GM21576 (cell line): ENCODE measurements around the gene RPS19BP1.

Source experiments
- ATAC-seq: cut with Tn5 transposase; IDR thresholded peaks from one replicate; pipeline ENCODE4 v1.9.1; 2021; ENCODE audit warnings: mild to moderate bottlenecking, moderate library complexity; ENCODE audit not compliant: unreplicated experiment

The RPS19BP1 gene

DNA sequence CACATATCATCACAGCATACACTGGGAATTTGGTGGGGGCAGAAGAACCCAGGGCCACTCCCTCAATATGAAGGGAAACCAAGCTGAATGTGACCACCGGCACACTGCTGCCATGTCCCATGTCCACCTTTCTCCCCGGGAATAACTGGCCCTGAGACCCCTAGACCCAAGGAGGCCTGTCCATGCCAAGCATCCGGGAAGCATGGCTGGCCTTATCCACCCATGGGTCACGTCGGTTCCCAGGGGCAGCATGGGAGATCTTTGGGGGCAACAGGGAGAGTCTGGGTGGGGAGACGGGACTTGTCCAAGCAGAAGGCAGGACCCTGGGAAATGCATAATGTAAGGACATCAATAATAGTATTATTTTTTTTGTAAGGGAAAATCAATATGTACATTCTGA lies 40.9 kb downstream of the RPS19BP1 start:
- no peak for ATAC-seq

DNA sequence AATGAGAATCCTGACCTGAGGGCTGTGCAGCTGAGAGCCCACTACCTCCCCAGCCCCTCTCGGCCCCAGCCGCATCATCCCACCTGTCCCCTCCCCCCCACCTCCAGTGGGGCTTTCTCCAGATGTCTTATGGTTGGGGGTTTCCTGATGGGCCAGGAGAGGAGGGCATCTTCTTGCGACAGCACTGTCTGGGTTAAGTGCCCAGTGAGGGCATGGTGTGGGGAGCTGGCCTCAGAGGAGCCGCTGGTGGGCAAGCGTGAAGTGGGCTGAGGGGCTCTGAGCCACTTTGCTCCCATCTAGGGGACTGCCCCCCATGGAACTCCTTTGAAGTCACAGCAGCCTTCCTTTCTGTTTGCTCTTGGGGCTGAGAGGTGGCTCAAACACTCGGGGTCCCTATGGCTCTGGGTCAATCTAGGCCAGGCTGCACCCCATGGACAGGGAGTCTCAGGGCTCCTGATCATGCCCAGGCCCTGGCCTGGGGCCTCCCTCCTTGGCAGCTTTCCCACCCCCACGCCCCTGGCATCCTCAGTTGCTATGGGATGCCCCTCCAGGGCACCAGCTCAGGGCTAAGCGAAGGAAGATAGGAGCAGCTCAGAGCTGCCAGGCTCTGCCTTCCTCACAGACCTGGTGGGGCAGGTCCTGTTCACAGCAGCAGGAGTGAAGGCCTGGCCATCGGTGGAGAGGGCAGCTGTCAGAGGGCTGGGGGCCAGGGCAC lies 41.4 kb downstream of the RPS19BP1 start:
- ATAC-seq, result no peak

DNA sequence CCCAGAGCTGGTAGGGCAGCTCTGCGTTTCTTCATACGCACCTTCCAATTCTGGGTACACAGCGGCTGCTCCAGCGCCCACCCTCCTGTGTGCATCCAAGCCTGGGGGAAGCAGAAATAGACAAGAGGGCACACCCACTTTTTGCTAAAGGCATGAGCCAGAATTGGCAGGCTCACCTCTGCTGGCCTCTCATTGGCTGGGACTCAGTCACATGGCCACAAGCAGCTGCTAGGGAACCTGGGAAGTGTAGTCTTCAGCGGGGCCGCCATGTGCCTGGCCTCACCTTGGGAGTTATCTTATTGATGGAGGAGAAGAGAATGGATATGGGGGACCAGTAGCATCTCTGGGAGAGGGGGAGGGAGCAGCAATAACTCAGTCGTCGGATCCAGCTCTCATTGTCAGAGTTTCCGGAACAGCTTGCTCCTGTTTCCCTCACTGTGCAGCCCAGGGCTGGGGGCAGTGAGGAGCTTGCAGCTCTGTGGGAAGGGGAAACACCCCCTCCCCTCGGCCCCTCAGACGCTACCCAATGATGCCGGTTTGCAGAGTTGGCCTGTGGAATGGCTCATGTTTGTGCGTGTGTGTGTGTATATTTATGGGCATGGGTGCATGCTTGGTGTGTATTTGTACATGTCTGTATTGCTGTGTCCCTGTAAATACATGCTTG lies 42.3 kb downstream of the RPS19BP1 start:
- ATAC-seq, result peak; percentile 55

DNA sequence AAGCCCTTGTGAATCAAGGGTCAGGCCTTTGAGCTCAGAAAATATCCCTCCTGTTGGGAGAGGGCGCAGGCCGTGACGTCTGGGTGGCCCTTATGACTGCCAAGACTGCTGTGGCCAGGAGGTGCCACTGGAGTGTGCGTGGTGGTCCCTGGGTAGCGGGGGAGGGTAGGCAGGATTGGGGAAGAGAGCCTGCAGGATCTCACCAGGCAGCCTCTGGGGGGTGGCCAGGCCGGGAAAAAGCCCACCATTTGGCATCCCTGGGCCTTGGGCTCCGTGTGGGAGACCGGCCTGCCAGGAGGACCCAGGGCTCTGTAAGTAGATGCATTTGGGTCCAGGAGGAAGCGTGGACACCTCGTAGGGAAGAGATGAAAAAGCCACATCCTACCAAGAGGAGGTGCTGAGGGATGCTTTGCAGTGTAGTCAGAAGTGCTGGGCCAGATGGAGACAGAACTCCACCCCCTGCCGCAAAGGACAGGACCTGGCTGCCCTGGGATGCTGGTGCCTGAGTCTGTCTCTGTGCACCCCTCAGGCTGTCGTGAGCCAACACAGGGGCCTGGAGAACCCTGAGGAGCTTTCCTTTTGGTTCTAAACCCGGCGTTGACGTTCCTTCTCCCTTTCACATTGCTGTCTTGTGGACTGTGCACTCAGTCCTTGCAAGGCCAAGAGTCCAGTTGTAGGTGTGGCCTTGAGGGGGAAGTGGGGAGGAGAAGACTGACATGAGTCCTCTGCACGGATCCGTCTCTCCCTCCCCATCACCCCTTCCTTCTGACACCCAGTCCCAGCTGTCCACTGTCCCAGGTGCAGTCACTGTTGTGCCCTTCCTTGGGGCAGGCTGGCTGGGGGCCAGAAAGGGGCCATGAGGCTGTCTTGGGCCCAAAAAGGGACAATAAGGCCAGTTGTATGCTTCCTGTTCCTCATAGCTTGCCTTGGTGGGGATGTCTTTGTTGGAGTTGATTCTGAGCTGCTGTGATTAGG lies 43.2 kb downstream of the RPS19BP1 start:
- no peak for ATAC-seq

DNA sequence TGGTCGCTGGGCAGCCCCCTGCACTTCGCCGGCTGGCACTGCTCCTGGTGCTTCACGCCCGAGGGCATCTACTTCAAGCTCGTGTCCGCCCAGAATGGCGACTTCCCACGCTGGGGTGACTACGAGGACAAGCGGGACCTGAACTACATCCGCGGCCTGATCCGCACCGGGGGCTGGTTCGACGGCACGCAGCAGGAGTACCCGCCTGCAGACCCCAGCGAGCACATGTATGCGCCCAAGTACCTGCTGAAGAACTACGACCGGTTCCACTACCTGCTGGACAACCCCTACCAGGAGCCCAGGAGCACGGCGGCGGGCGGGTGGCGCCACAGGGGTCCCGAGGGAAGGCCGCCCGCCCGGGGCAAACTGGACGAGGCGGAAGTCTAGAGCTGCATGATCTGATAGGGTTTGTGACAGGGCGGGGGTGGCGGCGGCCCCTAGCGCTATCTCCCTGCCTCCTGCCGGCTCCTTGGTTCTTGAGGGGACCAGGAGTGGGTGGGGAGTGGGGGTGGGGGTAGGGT lies 43.9 kb downstream of the RPS19BP1 start:
- no peak for ATAC-seq

DNA sequence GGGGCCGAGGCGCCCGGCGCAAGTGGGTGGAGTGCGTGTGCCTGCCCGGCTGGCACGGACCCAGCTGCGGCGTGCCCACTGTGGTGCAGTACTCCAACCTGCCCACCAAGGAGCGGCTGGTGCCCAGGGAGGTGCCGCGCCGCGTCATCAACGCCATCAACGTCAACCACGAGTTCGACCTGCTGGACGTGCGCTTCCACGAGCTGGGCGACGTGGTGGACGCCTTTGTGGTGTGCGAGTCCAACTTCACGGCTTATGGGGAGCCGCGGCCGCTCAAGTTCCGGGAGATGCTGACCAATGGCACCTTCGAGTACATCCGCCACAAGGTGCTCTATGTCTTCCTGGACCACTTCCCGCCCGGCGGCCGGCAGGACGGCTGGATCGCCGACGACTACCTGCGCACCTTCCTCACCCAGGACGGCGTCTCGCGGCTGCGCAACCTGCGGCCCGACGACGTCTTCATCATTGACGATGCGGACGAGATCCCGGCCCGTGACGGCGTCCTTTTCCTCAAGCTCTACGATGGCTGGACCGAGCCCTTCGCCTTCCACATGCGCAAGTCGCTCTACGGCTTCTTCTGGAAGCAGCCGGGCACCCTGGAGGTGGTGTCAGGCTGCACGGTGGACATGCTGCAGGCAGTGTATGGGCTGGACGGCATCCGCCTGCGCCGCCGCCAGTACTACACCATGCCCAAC lies 44.6 kb downstream of the RPS19BP1 start:
- no peak for ATAC-seq

DNA sequence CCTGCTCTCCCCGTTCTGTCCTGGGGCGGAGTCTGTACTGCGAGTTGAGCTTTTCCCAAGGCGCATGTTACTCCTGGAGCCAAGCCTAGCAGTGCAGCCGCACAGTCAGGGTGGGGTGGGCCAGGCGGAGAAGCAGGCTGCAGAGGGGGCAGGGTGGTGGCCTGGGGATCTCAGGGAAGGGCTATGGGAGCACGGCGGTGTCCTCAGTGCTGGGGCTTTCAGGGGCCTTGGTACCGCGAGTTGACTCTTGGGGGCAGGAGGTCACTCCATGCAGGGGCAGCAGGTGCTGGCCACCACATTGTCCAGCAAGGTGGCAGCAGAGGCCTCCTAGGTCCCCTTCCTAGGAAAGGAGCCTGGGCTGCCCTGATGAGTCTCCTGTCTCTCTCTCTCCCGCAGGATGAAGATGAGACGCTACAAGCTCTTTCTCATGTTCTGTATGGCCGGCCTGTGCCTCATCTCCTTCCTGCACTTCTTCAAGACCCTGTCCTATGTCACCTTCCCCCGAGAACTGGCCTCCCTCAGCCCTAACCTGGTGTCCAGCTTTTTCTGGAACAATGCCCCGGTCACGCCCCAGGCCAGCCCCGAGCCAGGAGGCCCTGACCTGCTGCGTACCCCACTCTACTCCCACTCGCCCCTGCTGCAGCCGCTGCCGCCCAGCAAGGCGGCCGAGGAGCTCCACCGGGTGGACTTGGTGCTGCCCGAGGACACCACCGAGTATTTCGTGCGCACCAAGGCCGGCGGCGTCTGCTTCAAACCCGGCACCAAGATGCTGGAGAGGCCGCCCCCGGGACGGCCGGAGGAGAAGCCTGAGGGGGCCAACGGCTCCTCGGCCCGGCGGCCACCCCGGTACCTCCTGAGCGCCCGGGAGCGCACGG lies 45.4 kb downstream of the RPS19BP1 start:
- ATAC-seq, result no peak

DNA sequence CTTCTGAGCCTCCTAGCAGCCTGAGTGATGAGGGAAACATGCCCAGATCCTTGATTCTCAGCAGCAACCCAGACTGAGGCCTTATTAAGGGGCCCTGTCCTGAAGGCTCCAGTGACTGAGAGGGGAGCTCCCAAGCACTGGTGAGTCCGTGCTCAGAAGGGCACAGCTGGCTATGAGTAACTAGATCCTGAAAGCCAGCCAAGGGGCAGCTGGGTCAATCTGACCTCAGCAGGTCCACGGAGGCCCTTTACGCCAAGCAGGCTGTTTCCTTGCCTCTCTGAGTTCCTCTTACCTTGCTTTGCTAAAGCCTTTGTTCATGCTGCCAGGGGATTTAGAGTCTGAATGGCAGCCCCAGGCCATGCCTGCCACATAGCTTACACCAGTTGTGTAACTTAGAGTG lies 49.8 kb downstream of the RPS19BP1 start:
- ATAC-seq, result no peak

DNA sequence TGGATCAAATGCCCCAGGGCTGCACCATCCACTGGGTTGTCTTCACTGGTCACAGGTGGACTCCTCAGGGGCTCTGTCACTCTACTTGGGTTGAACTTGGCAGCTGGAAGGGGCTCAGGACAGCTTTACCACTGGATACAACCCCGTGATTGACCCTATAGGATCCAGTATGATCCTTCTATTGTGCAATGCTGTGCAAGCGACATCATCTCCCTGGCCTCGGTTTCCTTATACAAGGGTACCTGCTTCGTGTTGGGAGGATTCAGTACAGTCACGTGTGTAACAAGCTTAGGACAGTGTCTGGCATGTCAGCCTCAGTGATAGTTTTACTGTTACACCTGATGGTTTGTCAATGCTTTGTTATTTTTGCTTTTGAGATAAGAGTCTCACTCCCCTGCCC lies 51.0 kb downstream of the RPS19BP1 start:
- no peak for ATAC-seq

DNA sequence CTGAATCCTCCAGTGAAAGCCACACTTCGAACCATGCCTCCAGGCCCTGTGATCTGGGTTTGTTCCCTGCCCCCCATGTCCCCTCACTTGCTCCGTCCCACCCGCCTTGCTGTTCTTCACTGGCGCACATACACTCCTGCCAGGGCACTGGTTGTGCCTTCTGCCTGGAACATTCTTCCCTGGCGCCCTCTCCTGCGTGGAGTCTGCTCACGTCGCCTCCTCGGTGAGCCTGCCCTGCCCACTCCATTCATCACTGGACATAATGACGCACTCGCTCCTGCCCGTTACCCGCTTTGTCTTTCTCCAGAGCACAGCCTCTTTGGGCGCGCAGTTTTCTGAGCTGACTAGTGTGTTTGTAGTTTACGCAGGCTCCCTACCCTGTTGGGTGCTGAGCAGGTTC lies 51.5 kb downstream of the RPS19BP1 start:
- no peak for ATAC-seq

DNA sequence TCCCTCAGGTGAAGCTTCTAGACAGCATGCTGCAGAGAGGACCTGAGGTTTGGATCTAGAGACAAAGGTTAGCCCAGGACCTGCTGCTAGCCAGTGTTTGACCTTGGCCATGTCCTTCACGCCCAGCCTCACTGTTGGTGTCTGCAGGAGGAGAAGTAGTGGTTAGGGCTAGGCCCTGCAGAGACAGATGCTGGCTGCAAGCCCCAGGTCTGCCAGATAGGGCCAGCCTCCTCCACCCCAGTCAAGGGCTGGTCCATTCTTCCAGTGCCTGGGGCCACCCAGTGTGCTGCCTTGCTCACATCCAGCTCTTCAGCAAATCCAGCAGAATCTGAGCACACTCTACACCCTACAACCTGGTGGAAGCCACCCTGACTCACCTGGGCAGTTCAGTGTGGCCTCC lies 52.0 kb downstream of the RPS19BP1 start:
- no peak for ATAC-seq

DNA sequence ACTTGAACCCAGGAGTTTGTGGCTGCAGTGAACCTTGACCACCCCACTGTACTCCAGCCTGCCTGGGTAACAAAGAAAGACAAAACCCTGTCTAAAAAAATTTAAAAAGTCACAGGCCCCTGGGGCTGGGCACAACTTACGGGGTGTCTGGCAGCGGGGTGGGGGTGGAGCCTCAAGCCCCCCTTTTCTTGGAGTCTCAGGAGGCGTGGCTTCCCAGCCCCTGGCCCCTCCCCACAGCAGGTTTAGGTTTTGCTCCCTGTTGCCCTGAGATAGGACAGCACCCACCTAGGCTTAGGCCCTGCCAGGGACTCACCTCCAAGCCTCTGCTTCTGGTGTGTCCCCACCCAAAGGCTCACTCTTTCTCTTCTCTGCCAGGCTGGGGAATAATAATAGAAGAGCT lies 53.3 kb downstream of the RPS19BP1 start:
- no peak for ATAC-seq
